ENCODE results near the gene HLCS. TPM values are rescaled to one million over a fixed set of nuclear protein-coding genes. Genes with fewer than 3 reads are reported as not detected.

Gene HLCS
- total RNA-seq, 1 donor from 2014 or later, result 17.1 TPM

GRCh38 chr21:36916718-36917117, 49.8 kb downstream of the HLCS start:
- no peaks in the 10 kb centered on the region for H3K9me3 ChIP-seq
- H3K4me3 ChIP-seq, result no peak overlapping the region
- TF ChIP-seq CTCF (IDR thresholded peaks at IDR 0.05), result no peak
- H3K4me1 ChIP-seq, result peaks cover 11% of the 10 kb centered on the region
- H3K36me3 ChIP-seq, result no peaks in the 10 kb centered on the region
- no peak overlapping the region for H3K27ac ChIP-seq
- intact Hi-C loops (cut with DNase I), result no loop called here
- no peaks in the 10 kb centered on the region for H3K27me3 ChIP-seq (ENCODE audit: low read depth)
- DNase-seq (no peak), ATAC-seq (no peak)

GRCh38 chr21:36915696-36916245, 50.7 kb downstream of the HLCS start:
- Histone ChIP-seq H3K36me3 (no peaks in the 10 kb centered on the region), H3K4me1 (peaks cover 11% of the 10 kb centered on the region), H3K27me3 (ENCODE audit: low read depth) (no peaks in the 10 kb centered on the region), H3K9me3 (no peaks in the 10 kb centered on the region), H3K4me3 (no peak overlapping the region), H3K27ac (no peak overlapping the region)
- DNase-seq (no peak), ATAC-seq (no peak)
- TF ChIP-seq CTCF (IDR thresholded peaks at IDR 0.05), result no peak
- intact Hi-C loops (cut with DNase I), result no loop called here

- Histone ChIP-seq H3K36me3 (no peaks in the 10 kb centered on the region), H3K4me1 (peaks cover 11% of the 10 kb centered on the region), H3K27ac (no peak overlapping the region), H3K4me3 (no peak overlapping the region), H3K27me3 (ENCODE audit: low read depth) (no peaks in the 10 kb centered on the region), H3K9me3 (no peaks in the 10 kb centered on the region)
- TF ChIP-seq CTCF (IDR thresholded peaks at IDR 0.05), result no peak
- ATAC-seq (no peak), DNase-seq (no peak)
- intact Hi-C loops (cut with DNase I), result no loop called here
Measured at GRCh38 chr21:36915014-36915695, 51.3 kb downstream of the HLCS start.

- no peak for TF ChIP-seq CTCF (IDR thresholded peaks at IDR 0.05)
- Histone ChIP-seq H3K4me3 (no peak overlapping the region), H3K4me1 (peaks cover 11% of the 10 kb centered on the region), H3K27me3 (ENCODE audit: low read depth) (no peaks in the 10 kb centered on the region), H3K27ac (no peak overlapping the region), H3K36me3 (no peaks in the 10 kb centered on the region), H3K9me3 (no peaks in the 10 kb centered on the region)
- no peak for DNase-seq
- no peak for ATAC-seq
- intact Hi-C loops (cut with DNase I), result no loop called here
Measured at GRCh38 chr21:36914244-36915013, 52.0 kb downstream of the HLCS start.

- H3K9me3 ChIP-seq, result no peaks in the 10 kb centered on the region
- TF ChIP-seq CTCF (IDR thresholded peaks at IDR 0.05), result no peak
- intact Hi-C loops (cut with DNase I), result no loop called here
- no peaks in the 10 kb centered on the region for H3K36me3 ChIP-seq
- DNase-seq (no peak), ATAC-seq (no peak)
- no peak overlapping the region for H3K4me3 ChIP-seq
- peaks cover 11% of the 10 kb centered on the region for H3K4me1 ChIP-seq
- no peak overlapping the region for H3K27ac ChIP-seq
- no peaks in the 10 kb centered on the region for H3K27me3 ChIP-seq (ENCODE audit: low read depth)
Measured at GRCh38 chr21:36913247-36914169, 53.0 kb downstream of the HLCS start.

All from lower lobe of right lung (tissue), 2 donors.